GM21737 (cell line): ENCODE results near the gene MED29.
A peak's percentile ranks its signal among the peaks of the same experiment; 100 is the strongest.

Experiments
- ATAC-seq: cut with Tn5 transposase; IDR thresholded peaks from one replicate; pipeline ENCODE4 v1.9.1; 2021; ENCODE audit warnings: mild to moderate bottlenecking, moderate library complexity; ENCODE audit not compliant: unreplicated experiment

Gene MED29

DNA sequence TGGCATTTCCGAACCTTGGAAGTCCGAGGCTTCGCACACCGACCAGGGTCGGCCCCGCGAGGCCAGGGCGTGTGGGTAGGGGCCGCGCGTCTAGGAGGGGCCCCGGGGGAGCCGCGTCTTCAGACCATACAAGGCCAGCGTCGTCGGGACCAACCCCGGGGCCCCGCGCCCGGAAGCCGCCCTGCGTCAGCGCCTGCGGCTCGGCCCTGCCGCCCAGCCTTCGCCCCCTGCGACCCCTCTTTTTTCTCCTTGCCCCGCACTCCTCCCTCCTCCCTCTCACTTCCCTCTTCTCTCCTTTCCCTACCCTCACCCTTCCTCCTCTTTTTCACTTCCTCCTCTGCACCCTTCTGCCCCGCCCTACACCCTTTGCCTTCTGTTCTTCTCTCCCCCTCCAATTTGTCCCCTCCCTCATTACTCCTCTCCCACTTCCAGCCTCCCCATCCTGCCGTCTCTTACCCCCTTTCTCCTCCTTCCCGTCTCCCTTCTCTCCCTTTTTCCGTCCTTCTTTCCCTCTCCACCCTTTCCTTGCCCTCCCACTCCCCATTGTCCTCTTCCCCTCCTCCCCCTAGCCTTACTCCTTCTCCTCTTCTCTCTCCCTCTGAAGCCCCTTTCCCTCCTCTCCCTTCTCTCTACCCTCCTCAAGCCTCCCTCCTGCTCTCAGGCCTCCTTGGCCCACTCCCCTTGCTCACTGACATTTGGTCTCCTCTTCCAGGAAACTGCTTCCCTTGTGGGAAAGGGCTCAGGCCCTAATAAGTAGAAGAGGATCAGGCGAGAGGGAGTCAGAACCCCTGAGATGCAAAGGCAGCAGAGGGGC is 19.0 kb downstream of the MED29 start:
- no peak for ATAC-seq

DNA sequence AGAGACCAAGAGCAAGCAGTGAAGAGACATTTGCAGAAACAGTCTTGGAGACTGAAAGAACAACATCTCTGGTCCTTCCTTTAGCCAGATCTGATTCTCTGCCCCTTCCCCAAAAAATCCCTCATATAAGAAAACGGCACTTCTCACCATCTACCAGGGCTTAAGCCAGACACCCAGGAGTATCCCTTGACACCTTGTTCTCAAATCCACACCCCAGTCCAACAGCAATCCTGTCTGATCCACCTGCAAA is 19.6 kb downstream of the MED29 start:
- no peak for ATAC-seq

DNA sequence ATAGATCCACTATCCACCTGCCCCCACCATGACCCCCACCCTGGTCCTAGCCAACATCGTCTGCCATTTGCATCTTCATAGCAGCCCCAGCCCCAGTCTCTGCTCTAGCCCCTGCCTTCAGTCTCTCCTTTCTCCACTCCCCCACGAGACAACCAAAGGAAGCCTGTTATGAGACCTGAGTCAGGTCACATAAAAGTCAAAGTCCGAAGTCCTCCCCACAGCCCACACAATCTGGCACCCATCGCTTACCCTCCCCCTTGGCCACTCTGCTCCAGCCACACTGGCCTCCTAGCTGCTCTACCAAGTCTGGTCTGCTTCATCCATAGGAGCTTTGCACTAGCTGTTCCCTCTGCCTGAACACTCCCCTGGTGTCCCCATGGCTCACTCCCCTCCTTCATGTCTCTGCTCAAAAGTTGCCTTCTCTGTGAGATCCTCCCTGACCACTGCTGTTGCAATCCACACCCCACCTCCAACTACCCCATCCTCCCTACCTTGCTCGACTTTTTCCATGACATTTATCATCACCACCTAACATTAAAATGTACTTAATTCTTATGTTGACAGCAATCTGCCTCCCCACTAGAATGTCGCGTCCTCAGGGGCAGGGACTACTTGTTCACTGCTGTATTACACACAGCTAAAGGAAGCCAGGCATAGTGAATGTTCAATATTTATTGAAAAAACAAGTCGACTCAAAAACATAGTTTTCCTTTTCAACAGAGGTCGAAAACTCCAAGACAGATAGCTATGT is 20.1 kb downstream of the MED29 start:
- no peak for ATAC-seq

DNA sequence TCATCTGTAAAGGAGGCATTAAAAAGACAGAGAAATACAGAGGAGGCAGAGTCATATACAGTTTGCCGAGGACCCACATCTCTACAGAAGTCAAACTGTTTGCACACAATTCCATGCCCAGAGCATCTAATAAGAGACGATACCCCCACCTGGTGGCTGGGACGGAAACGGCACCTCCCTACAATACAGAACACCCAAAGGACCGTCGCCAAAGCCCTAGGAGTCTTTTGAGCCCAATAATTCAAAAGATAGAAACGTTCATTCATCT is 20.6 kb downstream of the MED29 start:
- peak; percentile 20 for ATAC-seq

DNA sequence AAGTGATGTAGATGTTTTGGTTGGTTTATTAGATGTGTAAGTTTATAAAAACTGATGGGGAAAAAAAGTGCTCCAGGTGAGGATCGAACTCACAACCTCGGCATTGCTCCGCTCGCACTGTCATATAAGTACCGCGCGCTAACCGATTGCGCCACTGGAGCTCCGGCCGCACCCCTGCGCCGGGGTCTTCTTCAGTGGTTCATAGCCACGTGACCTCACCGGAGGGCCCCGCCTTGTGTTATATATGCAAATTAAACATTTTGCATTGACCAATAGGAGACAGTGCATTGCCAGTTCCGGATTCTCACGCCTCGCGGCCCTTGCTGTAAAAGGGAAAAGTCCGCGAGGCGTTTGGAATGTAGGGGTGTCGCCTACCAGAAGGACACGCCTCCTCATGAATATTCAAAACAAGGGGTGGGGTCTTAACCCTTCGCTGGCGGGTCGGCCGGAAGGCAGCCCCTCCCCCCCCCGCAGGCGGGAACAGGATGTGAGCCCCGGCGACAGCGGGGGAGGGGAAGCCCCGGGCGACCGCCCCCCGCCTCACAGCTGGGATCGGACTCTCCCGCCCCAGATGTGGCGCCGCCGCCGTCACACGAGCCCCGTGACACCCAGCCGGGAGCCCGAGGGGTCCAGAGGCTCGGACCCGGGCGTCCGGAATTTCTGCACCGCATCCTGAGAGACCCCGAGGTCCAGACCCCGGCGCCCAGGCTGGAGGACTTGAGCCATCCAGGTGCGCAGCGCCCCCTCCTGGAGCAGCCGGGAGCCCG is 21.1 kb downstream of the MED29 start, which contains the start of gene PLEKHG2:
Gene PLEKHG2 (plus strand): TSS at position 570 of the 767 bp plus-strand sequence. CDS start 1,418 bp downstream, outside the sequence.
- ATAC-seq = peak; percentile 41

DNA sequence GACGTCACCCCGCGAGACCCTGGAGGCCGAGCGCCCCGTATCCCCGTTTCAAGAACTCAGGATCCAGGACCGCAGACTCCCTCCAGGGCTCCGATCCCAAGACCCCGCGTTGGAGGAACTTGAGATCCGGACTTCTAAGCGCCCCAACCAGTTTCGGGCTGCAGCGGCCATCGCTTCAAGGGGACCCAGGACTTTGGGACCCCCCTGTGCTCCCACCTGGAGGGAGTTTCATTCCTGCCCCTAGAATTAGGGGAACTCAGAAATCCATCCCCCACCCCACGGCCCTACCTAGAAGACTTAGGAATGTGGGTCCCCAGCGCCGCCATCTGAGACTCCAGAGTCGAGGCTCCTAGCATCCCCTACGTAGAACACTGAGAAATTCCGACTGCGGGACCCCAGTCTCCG is 21.7 kb downstream of the MED29 start:
- no peak for ATAC-seq

GRCh38 chr19:39413272-39413910 is 22.2 kb downstream of the MED29 start:
- no peak for ATAC-seq

GRCh38 chr19:39413911-39414608 is 22.9 kb downstream of the MED29 start:
- ATAC-seq = no peak

- no peak for ATAC-seq
Observed at GRCh38 chr19:39415111-39416046, 24.2 kb downstream of the MED29 start.

- no peak for ATAC-seq
Observed at GRCh38 chr19:39416152-39417120, 25.3 kb downstream of the MED29 start.

DNA sequence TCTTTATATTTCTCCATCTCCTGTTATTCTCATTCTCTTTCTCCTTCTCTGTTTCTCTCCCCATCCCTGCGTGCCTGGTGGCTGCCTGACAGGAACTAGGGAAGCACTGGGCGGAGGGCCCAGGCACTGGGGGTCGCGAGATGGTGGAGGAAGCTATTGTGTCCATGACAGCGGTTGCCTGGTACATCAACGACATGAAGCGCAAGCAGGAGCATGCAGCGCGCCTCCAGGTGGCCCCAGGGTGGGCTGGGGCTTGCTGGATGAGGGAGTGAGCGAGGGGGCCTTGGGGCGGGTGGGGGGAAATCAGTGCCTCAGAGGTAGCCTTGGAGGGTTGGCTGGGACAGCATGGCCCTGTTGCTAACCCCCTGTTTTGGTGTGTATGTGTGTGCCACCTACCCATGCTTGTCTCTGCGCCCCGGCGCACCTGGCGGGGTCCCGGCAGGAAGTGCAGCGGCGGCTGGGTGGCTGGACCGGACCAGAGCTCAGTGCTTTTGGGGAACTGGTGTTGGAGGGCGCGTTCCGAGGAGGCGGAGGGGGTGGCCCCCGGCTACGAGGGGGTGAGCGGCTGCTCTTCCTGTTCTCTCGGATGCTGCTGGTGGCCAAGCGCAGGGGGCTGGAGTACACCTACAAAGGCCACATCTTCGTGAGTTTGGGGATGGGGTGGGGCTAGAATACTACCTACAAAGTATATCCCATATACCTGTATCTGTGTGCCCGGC is 26.4 kb downstream of the MED29 start:
- ATAC-seq = no peak

DNA sequence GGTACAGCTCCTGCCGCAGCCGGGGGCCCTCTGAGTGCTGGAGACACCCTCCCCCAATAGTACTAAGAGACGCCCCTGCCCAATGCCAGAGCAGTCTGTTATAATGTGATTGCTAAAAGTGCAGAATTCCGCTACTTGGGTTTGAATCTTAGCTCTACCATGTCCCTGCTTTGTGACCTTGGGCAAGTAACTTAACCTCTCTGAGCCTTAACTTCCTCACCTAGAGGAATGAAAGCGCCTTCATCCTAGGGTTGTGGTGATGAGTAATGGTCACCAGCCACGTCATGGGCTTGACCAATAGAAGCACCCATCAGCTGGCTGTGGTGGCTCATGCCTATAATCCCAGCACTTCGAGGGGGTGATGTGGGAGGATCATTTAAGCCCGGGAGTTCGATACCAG is 27.8 kb downstream of the MED29 start:
- ATAC-seq = no peak

DNA sequence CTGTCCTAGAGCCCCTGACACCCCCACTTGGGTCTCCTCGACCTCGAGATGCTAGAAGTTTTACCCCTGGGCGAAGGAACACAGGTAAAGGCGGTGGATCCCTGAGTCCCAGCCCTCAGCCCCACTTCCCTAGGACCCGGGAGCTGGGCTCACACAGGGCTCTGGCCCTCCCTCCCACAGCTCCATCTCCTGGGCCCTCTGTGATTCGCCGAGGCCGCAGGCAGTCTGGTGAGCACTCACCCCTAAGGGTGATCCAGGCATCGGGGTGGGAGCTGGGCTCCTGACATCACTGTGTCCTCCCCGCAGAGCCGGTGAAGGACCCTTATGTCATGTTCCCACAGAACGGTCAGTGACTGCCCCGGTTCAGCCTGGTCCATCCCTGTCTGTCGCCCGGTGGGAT is 29.6 kb downstream of the MED29 start:
- ATAC-seq = no peak

- ATAC-seq = no peak
Observed at GRCh38 chr19:39422020-39422419, 30.8 kb downstream of the MED29 start.

DNA sequence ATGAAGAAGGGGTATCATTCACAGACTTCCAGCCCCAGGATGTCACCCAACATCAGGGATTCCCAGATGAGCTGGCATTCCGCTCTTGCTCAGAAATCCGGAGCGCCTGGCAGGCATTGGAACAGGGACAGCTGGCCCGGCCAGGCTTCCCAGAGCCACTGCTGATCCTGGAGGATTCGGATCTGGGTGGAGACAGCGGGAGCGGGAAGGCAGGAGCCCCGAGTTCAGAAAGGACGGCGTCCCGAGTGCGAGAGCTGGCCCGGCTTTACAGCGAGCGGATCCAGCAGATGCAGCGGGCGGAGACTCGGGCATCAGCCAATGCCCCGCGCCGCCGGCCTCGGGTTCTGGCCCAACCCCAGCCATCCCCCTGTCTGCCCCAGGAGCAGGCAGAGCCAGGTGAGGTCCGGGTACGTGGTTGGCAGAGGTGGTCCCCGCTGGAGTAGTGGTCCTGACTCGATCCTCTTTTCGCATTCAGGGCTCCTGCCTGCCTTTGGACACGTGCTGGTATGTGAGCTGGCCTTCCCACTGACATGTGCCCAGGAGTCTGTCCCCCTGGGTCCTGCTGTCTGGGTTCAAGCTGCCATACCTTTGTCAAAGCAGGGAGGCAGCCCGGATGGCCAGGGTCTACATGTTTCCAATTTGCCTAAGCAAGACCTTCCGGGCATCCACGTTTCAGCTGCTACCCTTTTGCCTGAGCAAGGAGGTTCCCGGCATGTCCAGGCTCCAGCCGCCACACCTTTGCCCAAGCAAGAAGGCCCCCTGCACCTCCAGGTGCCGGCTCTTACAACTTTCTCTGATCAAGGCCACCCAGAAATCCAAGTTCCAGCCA is 32.3 kb downstream of the MED29 start:
- ATAC-seq = no peak

- no peak for ATAC-seq
Observed at GRCh38 chr19:39424934-39425333, 33.8 kb downstream of the MED29 start.

DNA sequence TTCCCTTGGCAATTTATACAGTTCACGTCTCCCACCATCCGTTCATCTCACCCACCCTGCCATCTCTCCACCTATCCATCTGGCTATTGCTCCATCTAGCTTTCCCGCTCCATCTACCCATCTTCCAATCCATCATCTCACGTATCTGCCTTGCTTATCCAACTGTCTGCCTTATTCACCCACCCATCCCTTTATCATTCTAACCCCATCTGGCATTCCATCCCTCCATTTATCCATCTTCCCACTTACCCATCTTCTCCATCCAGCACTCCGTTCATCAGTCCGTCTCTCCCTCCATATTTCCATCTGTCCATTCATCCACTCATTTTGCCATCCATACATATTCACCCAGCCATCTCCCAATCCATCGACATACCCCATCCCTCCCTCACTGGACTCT is 34.6 kb downstream of the MED29 start:
- ATAC-seq = no peak
